HG02852 (cell line): ENCODE measurements around the gene GPER1.
A peak's percentile ranks its signal among the peaks of the same experiment; 100 is the strongest.
"Not testable (repeated sequence)": the region's sequence is repeated elsewhere in the genome, so short reads cannot be mapped to it uniquely, and the experiment has no call there.

ENCODE experiments used
- ATAC-seq: cut with Tn5 transposase; IDR thresholded peaks from one replicate; pipeline ENCODE4 v1.9.1; 2021; ENCODE audit warnings: mild to moderate bottlenecking, moderate library complexity; ENCODE audit not compliant: unreplicated experiment

The GPER1 gene

GRCh38 chr7:1137517-1138167, 49.7 kb downstream of the GPER1 start:
- peak; percentile 53 for ATAC-seq

- ATAC-seq = no peak
Observed at GRCh38 chr7:1140476-1141104, 52.7 kb downstream of the GPER1 start.

- no peak for ATAC-seq
Observed at GRCh38 chr7:1141651-1142050, 53.7 kb downstream of the GPER1 start.

GRCh38 chr7:1142051-1142635, 54.2 kb downstream of the GPER1 start:
- no peak for ATAC-seq

- ATAC-seq = not testable (repeated sequence)
Observed at GRCh38 chr7:1143031-1143430, 55.1 kb downstream of the GPER1 start.
